ENCODE data around the gene PFKM. TPM values are rescaled to one million over a fixed set of nuclear protein-coding genes. Genes with fewer than 3 reads are reported as not detected.

Gene PFKM
- total RNA-seq, 1 donor, result 64.8 TPM

DNA sequence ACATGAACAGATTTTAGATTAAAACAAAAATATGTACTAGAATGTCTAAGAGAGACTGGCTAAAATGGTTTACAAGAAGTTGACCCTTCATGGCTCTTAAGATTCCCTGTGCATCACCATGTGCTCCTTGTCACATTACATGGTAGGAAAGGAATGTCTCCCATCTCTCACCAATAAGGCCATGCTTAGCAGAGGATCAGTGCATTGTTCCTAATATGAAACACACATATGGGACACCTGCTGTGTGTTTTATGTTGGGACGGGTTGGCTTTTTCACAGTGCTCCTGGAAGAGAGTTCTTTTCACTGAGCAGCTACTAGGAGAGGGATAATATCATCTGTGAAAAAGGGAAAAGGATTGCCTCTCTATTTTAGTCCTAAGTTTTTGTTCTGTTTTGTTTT is 9.6 kb downstream of the PFKM start:
- no peak overlapping the region for H3K4me2 ChIP-seq (ENCODE audit: insufficient read depth, low read length)
- H3K79me2 ChIP-seq (ENCODE audit: insufficient read depth, low read length), result peaks cover 4% of the 10 kb centered on the region
- TF ChIP-seq, protein P1, sequence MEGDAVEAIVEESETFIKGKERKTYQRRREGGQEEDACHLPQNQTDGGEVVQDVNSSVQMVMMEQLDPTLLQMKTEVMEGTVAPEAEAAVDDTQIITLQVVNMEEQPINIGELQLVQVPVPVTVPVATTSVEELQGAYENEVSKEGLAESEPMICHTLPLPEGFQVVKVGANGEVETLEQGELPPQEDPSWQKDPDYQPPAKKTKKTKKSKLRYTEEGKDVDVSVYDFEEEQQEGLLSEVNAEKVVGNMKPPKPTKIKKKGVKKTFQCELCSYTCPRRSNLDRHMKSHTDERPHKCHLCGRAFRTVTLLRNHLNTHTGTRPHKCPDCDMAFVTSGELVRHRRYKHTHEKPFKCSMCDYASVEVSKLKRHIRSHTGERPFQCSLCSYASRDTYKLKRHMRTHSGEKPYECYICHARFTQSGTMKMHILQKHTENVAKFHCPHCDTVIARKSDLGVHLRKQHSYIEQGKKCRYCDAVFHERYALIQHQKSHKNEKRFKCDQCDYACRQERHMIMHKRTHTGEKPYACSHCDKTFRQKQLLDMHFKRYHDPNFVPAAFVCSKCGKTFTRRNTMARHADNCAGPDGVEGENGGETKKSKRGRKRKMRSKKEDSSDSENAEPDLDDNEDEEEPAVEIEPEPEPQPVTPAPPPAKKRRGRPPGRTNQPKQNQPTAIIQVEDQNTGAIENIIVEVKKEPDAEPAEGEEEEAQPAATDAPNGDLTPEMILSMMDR (IDR thresholded peaks at IDR 0.05; ENCODE audit: extremely low read depth, low read depth, low read length), result no peak
- no peak overlapping the region for H3K27ac ChIP-seq (ENCODE audit: low read depth, low read length)
- no peaks in the 10 kb centered on the region for H4K20me1 ChIP-seq (ENCODE audit: insufficient read depth, low read length)
- H3K27me3 ChIP-seq (ENCODE audit: insufficient read depth, low read length), result no peaks in the 10 kb centered on the region
- H3K4me1 ChIP-seq (ENCODE audit: insufficient read depth, low read length), result no peaks in the 10 kb centered on the region
- H2AFZ ChIP-seq (ENCODE audit: low read length), result no peak overlapping the region
- no peak overlapping the region for H3K4me3 ChIP-seq (ENCODE audit: insufficient read depth, low read length)
- peaks cover 67% of the 10 kb centered on the region for H3K36me3 ChIP-seq (ENCODE audit: insufficient read depth, low read length)
- no peak for DNase-seq (ENCODE audit: insufficient read length, low spot score, missing footprints)
- no peaks in the 10 kb centered on the region for H3K9me3 ChIP-seq (ENCODE audit: low read depth, low read length)

DNA sequence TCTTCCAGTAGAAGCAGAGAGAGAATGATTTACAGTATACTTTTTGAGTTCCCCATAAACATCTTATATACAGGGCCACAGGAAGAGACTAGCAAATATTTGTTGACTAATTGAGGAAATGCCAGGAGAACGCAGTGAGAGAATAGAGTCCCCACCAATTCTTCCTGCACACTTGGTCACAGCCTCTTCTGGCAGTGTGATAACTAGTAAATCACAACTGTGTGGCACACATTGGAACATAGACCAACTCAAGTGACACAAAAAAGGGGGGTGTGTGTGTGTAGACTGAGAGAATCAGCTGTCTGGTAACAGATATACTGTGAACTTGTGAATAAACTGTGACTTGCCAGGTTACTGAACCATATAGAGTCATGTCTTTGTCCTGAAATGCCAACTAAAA is 10.2 kb downstream of the PFKM start:
- Histone ChIP-seq H3K27me3 (ENCODE audit: insufficient read depth, low read length) (no peaks in the 10 kb centered on the region), H3K4me1 (ENCODE audit: insufficient read depth, low read length) (no peaks in the 10 kb centered on the region), H3K36me3 (ENCODE audit: insufficient read depth, low read length) (peaks cover 67% of the 10 kb centered on the region), H3K27ac (ENCODE audit: low read depth, low read length) (no peak overlapping the region), H2AFZ (ENCODE audit: low read length) (no peak overlapping the region), H3K4me3 (ENCODE audit: insufficient read depth, low read length) (no peak overlapping the region), H3K4me2 (ENCODE audit: insufficient read depth, low read length) (no peak overlapping the region), H4K20me1 (ENCODE audit: insufficient read depth, low read length) (no peaks in the 10 kb centered on the region), H3K79me2 (ENCODE audit: insufficient read depth, low read length) (peaks cover 4% of the 10 kb centered on the region), H3K9me3 (ENCODE audit: low read depth, low read length) (no peaks in the 10 kb centered on the region)
- TF ChIP-seq, protein P1 (IDR thresholded peaks at IDR 0.05; ENCODE audit: extremely low read depth, low read depth, low read length), result no peak
- no peak for DNase-seq (ENCODE audit: insufficient read length, low spot score, missing footprints)

DNA sequence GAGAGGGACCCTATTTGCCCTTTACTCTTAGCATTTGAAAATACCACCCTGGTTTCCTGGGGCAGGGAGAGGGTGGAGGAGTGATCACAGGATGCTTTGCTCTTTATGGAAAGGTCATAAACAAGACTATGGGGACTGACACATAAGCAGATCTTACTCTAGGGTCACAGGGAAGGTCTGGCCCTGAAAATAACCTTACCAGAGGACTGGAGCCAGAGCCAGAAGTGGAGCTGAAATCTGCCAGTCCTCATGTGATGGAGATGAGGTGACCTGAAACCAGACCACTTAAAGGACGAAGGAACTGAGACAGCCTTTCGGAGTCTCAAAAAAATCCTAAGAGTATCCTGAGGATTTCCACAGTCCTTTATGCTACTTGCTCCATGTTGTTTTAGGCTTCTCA is 12.4 kb downstream of the PFKM start:
- Histone ChIP-seq H3K36me3 (ENCODE audit: insufficient read depth, low read length) (peaks cover 63% of the 10 kb centered on the region), H3K79me2 (ENCODE audit: insufficient read depth, low read length) (peaks cover 4% of the 10 kb centered on the region), H4K20me1 (ENCODE audit: insufficient read depth, low read length) (no peaks in the 10 kb centered on the region), H2AFZ (ENCODE audit: low read length) (no peak overlapping the region), H3K4me3 (ENCODE audit: insufficient read depth, low read length) (no peak overlapping the region), H3K27me3 (ENCODE audit: insufficient read depth, low read length) (no peaks in the 10 kb centered on the region), H3K4me2 (ENCODE audit: insufficient read depth, low read length) (no peak overlapping the region), H3K4me1 (ENCODE audit: insufficient read depth, low read length) (no peaks in the 10 kb centered on the region), H3K27ac (ENCODE audit: low read depth, low read length) (no peak overlapping the region), H3K9me3 (ENCODE audit: low read depth, low read length) (no peaks in the 10 kb centered on the region)
- DNase-seq (ENCODE audit: insufficient read length, low spot score, missing footprints), result no peak
- TF ChIP-seq, protein P1 (IDR thresholded peaks at IDR 0.05; ENCODE audit: extremely low read depth, low read depth, low read length), result no peak

DNA sequence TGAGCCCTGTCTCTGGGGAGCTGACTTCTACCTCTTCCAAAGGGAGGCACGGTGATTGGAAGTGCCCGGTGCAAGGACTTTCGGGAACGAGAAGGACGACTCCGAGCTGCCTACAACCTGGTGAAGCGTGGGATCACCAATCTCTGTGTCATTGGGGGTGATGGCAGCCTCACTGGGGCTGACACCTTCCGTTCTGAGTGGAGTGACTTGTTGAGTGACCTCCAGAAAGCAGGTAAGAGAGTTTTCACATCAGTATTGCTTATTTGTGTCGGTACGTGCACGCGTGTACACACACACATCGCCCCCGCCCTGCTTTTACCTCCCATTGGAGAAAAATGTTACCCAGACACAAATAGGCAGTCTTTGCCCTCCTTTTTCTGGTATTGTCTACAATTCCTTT is 13.7 kb downstream of the PFKM start:
- no peak for DNase-seq (ENCODE audit: insufficient read length, low spot score, missing footprints)
- Histone ChIP-seq H3K4me3 (ENCODE audit: insufficient read depth, low read length) (no peak overlapping the region), H3K27me3 (ENCODE audit: insufficient read depth, low read length) (no peaks in the 10 kb centered on the region), H3K36me3 (ENCODE audit: insufficient read depth, low read length) (peaks cover 60% of the 10 kb centered on the region), H3K79me2 (ENCODE audit: insufficient read depth, low read length) (no peaks in the 10 kb centered on the region), H3K4me2 (ENCODE audit: insufficient read depth, low read length) (no peak overlapping the region), H4K20me1 (ENCODE audit: insufficient read depth, low read length) (no peaks in the 10 kb centered on the region), H3K27ac (ENCODE audit: low read depth, low read length) (no peak overlapping the region), H3K9me3 (ENCODE audit: low read depth, low read length) (no peaks in the 10 kb centered on the region), H2AFZ (ENCODE audit: low read length) (no peak overlapping the region), H3K4me1 (ENCODE audit: insufficient read depth, low read length) (no peaks in the 10 kb centered on the region)
- TF ChIP-seq, protein P1 (IDR thresholded peaks at IDR 0.05; ENCODE audit: extremely low read depth, low read depth, low read length), result no peak
